SK-N-DZ (cell line): Measurements from ENCODE around the gene THBS2.
"Not testable (repeated sequence)": the region's sequence is repeated elsewhere in the genome, so short reads cannot be mapped to it uniquely, and the experiment has no call there.

ENCODE experiments used
- DNase-seq: peaks from one replicate; pipeline ENCODE4 v3.0.0-alpha.2; 2015; ENCODE audit warnings: low spot score

Gene THBS2

DNA sequence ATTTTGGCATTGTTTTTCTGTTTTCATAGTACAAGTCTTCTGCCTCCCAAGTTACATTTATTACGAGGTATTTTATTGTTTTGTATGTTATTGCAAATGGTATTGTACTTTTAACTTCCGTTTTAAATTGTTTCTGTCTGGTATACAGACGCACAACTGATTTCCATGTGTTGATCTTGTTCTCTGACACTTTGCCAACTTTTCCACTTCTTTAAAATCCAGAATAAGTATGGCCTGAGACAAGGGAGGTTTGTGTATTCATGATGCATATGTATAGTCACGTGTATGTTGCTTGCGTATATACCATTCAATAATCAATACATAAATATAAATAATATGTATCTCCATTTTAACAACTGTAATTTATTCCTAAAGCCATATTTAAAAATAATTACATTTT, 41.2 kb downstream of the THBS2 start:
- DNase-seq = no peak

GRCh38 chr6:169211881-169212280, 41.8 kb downstream of the THBS2 start:
- DNase-seq = no peak

GRCh38 chr6:169210611-169211010, 43.0 kb downstream of the THBS2 start:
- DNase-seq = no peak

DNA sequence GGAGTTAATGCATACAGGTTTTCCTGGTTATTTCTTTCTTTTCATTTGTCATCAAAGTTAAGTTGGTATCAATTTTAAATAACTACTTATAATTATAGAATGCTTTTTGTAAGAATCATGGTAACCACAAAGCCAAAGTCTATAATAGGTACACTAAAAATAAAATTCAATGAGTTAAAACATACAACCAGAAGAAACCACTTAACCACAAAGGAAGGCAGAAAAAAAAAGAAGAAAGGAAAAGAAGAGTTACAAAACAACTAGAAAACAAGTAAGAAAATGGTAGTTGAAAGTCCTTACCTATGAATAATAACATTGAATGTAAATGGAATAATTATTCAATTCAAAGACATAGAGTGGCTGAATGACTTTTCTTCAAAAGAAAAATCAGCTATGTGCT, 45.6 kb downstream of the THBS2 start:
- DNase-seq = no peak

- no peak for DNase-seq
Measured at GRCh38 chr6:169207482-169207881, 46.2 kb downstream of the THBS2 start.

DNA sequence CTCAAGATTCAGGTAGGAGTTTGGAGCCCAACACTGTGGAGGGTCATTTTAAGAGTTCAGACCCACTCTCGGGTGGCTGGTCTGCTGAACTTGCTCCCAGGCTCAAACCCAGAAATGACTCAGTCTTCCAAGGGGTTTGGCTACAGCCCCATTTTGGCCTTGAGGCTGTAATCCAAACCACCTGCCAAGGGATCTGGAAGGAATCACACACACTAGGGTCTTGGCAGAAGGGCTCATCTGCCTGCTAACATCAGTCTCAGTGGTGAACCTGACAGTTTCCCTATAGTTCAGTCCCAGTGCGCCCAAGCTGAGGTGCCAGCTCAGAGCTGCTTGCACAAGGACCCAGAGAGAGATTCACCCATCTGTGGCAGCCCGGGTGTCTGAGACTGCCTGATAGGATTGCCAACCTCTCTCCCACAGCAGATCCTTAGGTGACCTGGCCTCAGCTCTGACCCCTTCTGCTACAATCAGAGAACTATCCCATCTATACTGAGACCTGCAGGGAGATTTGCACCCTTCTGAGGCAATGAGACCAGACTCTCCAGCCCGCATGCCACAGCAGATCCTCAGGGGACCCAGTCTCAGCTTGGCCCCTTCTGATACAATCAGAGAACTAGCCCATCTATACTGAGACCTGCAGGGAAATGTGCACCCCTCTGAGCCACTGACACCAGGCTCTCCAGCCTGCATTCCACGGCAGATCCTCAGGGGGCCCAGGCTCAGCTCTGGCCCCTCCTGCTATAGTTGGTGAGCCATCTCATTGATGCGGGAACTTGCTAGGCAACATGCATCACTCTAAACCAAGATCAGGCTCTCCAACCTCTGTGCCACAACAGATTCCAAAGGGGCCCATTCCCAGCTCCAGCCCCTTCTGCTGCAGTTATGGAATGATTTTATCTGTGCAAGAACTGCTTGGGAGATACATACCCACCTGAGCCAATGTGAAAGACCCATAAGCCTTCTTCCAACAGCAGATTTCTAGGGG, 48.2 kb downstream of the THBS2 start:
- DNase-seq = no peak

- no peak for DNase-seq
Measured at GRCh38 chr6:169204167-169204566, 49.5 kb downstream of the THBS2 start.

GRCh38 chr6:169201985-169202384, 51.7 kb downstream of the THBS2 start:
- DNase-seq = no peak

- no peak for DNase-seq
Measured at GRCh38 chr6:169200893-169201514, 52.6 kb downstream of the THBS2 start.

DNA sequence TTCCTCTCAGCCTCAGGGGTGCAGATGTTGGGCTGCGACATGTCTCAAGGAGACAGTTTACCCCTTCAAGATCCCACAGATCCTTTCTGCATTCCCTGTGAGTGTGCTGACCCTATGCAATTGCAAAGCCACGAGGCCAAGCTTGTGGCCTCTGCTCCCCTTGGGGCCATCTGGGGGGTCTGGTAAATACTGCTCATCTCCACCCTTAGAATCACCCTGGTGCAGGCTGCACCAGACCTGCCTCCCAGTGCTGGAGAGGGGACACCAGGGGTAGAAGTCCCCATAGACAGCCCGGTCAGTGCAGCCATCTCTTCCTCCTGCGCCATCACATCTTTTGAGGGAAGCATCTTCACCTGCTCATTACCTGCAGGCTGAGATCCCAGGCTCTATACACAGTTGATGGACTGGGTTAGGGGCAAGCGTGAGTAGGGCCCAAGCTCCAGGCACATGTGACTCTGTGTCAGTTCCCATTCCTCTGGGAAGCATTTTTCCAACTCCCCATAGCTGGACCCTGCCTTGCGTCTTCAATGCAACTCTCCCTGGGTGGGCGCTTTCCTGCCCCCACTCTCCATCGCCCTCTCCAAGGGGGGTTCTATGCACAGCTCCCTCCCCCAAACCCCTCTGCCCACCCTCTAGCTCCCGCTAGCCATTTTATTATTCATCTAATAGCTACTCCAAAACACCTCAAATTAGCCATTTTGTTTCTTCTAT, 53.9 kb downstream of the THBS2 start:
- no peak for DNase-seq

GRCh38 chr6:169198885-169199284, 54.8 kb downstream of the THBS2 start:
- DNase-seq = no peak

DNA sequence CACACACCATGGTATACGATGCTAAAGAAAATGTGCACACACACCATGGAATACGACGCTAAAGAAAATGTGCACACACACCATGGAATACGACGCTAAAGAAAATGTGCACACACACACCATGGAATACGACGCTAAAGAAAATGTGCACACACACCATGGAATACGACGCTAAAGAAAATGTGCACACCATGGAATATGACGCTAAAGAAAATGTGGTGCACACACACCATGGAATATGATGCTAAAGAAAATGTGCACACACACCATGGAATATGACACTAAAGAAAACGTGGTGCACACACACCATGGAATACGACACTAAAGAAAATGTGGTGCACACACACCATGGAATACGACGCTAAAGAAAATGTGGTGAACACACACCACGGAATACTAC, 55.7 kb downstream of the THBS2 start:
- DNase-seq = not testable (repeated sequence)

DNA sequence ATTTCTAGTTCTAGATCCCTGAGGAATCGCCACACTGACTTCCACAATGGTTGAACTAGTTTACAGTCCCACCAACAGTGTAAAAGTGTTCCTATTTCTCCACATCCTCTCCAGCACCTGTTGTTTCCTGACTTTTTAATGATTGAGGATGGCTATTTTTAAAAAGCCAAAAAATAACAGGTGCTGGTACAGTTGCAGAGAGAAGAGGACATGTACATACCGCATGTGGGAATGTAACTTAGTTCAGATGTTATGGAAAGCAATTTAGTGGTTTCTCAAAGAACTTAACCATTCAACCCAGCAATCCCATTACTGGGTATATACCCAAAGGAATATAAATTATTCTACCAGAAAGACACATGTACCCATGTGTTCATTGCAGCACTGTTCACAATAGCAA, 57.4 kb downstream of the THBS2 start:
- not testable (repeated sequence) for DNase-seq

DNA sequence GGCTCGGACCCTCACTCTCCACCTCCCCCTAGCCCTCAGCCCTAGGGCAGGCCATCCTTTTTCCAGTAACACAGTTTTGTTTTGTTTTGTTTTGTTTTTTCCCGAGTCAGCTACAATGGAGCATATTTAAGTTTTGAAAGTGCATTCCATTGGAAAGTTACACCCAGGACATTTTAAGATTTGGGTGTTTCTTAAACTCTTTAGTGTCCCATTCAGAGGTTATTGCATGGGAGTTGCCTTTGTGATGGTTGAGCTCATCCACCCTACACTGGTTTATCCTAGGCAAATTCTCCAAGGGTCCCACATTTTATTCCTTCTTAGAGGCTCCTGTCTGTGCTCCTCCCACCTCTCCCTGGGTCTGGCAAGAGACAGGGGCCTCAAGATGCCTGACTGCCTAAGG, 58.9 kb downstream of the THBS2 start:
- no peak for DNase-seq

DNA sequence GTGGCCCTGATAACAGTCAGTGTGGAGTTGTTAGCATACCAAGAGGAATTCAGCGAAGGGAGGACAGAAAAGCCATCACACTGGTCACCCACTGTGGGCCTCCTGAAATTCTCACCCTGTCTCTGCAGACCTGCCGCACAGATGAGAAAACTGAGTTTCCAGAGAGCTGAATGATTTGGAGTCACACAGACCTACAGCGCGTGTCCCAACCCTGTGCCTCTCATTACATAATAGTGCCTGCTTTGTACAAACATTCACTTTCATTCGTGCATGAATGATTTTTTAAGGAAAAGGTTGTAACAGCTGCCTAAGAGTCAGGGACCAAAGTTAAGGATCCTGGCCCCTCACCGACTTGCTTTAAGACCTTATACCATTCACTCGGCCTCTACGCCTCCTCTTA, 62.7 kb downstream of the THBS2 start:
- DNase-seq = no peak

DNA sequence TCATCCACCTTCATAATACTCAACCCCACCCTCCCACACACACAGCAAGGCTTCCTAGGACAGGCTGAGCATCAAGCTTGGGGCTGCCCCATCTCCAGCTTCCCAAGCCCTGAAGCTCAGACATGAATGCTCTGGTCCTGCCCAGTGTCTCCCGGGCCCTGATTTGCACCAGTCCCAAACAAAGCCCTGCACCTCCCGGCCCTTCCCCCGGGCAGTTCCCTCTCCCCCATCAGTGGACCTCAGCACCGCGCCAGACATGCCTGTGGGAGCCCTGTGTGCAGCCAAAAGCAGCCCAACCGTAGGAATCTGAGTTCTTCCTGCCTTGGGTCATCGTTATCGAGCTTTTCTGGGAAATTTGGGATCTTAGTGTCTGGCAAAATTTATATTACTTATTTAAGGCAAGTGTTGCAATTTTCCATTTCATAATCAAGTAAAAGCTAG, 63.5 kb downstream of the THBS2 start:
- no peak for DNase-seq

DNA sequence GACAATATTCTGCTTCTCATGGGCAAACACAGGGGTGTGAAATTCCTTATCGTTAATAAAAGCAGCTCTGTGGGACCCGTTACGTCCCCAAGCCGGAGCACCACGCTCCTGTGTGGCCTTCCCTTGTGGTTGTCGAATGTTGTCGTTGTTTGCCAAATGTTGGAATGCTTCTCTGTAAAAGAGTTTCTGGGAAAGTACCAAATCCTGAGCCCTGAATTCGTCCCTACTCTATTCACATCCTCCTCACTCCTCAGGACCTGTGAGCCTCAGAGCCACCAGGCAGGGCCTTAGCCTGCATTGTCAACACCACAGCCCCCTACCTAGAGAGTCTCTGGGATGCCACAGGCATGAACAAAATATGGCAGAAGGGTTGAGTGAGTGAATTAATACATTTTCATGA, 64.0 kb downstream of the THBS2 start:
- no peak for DNase-seq

- no peak for DNase-seq
Measured at GRCh38 chr6:169189182-169189581, 64.5 kb downstream of the THBS2 start.

GRCh38 chr6:169188475-169188874, 65.2 kb downstream of the THBS2 start:
- no peak for DNase-seq

DNA sequence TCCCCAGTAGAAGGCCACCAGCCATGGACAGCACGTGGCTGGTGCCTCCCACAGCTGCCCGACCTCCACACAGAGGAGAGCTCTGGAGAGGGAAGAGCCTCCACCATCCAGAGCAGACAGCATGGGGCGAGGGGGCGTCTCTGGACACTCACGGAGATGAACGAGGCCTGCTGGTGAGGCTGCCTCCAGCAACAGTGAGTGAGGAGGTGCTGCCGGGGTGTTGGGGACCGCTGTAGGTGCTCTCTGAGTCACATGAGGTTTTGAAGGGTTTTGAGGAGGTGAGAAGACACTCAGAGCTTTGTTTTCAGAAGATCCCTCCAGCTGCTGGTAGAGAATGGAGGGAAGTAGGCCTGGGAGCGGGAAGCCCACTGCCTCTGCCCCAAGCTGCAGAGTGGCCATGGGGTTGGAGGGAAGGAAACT, 65.6 kb downstream of the THBS2 start:
- DNase-seq = no peak

GRCh38 chr6:169186496-169187169, 67.0 kb downstream of the THBS2 start:
- no peak for DNase-seq
